GM18508 (cell line): ENCODE results near the gene CPEB4.

Experiments
- ATAC-seq: cut with Tn5 transposase; IDR thresholded peaks from one replicate; pipeline ENCODE4 v1.9.1; 2021; ENCODE audit warnings: moderate number of reproducible peaks; ENCODE audit not compliant: insufficient read depth, unreplicated experiment

Gene CPEB4

DNA sequence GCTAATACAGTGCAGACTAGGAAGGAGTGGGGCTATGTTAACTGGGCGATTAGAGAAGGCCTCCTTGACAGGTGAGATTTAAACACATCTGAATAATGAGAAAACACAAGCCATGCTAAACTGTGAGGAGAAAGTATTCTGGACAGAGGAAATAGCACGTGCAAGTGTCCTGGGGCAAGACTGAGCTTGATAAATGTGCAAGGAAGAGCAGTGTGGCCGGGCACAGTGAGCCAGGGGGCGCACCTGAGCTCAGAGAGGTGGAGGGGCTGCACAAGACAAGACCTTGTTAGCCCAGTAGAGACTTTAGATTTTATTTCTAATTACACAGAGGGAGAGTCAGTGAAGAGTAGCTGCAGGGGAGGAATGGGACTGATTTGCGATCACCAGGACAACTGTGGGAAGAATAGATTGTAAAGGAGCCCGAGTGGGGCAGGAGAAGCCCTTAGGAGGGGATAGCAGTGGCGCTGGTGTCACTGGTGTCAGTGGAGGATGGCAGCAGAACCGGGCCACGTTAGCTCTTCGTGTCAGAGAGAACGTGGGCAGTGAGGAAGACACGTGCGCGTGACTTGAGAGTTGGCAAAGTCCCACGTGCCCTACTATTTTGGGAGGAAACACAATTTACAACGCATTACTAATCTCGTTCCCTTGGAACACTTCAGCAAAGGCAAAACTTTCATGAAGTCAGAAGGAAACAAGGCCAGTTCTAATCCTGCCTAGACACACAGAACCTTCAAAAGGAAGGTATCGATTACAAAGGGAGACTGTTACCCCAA is 82.9 kb downstream of the CPEB4 start:
- no peak for ATAC-seq

DNA sequence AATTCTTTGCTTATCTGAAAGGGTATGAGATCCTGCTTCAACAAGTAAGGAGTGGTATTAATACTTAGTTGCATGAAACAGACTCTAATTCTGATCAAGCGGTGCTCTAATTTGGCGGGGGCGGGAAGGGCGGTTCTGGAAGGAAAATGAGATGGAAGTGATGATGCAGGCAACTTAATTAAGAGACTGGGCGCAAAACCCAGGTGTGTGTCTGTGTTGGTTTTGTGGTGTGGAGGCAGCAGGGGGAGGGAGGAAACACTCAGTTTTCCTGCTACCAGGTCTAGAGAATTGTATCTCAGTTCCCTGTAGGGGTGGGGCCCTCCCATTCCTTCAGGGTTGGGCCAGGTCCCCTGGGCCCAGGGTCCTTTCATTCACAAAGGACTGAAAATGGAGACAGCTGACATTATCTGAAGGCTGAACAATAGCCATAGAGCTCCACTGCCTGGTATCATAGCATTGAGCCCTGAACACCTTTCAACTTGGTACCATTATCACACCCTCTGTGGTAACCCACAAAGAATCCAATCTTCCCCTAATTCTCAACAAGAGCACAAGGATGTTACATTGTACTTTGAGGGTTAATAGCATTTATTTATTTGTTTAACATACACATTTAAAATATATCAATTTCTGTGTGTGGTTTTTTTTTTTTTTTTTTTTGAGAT is 83.7 kb downstream of the CPEB4 start:
- ATAC-seq: no peak

DNA sequence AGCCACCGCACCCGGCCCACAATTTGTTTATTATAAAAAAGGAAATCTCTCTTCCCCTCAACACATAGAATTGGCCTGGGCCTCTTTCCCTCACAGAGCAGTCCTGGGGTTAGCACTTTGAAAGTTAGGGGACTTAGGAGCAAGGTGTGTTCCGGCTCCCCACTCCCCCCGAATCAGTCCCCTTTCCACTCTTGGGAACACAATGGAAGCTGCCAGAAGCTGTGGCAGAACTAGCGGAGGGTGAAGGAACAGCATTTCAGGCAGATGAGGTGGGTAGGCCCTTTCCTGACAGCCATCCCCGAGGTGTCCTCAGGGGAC is 84.4 kb downstream of the CPEB4 start:
- ATAC-seq: no peak

DNA sequence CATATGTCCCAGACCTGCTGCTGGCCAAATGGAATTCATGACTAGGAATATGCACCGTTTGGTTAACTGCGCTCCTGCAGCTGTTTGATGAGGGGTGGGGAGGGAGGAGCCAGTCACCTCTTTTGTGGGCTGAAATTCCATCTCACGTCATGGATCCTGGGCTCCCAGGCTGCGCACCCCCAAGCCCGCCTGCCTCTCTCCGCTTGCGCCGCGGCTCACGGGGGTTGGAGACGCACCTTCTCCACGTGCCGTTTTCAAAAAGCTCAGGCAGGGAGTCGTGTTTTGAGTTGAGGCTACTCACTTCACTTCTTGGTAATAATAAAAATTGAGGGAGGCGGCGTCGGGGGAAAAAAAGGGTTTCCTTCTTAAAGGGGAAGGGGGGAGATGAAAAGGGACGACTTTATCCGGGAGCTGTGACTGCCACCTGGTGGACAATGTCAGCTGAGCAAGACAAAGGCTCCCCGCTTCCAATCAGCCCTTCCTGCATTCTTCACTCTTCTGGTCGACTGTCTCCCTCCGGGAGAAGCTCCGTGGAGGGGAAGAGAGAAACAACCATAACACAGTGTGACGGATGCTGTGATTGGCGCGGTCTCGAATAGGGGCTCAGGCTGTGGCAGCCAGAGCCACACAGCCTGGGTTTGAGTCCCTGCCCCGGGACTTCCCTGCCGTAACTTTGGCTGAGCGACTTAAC is 84.9 kb downstream of the CPEB4 start:
- no peak for ATAC-seq

DNA sequence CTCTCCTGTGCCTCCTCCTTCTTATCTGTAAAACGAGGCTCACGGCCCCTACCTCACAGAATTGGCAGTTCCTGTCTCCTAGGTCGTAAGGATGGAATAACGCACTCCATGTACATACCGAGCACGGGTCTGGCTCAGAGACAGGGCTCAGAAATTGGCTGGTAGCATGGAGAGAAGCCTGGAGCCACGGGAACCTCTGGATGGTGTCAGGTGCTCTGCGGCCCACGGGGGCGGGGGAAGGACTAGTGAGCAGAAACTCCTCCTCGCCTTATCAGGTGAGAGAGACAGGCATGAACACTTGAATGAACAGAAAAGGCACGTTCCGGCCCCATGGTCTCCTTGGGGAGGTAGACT is 85.4 kb downstream of the CPEB4 start:
- ATAC-seq: no peak

DNA sequence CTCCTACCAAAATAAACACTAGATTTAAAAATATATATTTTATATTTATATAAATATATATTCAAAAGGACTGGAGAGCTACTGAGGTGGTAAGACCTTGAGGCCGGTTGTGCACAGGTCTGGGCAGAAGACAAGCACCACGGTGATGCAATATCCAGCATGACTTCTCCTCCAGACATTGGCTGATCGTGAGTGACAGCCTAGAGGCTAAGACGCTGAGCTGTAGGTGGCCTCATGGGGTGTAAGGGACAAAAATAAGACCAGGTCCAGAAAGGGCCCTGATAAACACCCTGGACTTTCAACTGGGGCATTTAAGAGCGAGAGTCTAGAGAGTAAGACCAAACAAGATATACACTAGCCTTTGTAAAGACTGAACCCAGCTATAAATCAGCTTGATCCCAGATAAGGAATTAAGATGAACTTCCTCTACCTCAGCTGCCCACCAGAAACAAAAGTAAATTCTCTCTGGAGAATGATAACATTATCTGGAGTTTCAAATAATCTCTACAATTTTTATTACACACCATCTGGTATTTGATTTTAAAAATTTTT is 86.6 kb downstream of the CPEB4 start:
- ATAC-seq: no peak

DNA sequence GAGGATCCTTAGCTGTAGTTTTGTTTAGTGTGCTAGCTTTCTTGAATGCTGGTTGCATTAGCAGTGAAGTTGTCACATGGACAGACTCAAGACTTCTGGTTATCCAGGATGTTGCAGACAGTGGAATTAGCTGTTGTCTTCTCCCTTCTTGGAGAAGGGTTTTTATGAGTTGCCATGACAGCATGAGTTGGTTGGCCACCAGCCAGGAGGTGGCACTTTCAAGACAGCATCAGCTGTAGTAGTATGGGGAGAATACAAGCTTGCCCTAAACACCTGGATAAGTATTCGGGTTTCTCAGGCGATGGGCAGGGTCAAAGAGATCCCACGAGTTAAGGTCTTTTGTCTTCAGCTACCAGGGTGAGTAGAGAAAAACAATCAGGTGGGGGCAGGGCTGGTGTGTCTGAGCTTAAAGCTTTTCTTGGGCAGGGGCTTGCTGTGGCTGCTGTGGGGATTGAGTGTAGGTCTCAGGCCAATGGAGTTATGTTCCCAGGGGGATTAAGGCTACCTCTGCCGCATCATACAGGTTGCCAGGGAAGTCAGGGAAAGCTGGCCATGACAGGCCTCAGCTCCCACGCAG is 93.1 kb downstream of the CPEB4 start:
- ATAC-seq: no peak

DNA sequence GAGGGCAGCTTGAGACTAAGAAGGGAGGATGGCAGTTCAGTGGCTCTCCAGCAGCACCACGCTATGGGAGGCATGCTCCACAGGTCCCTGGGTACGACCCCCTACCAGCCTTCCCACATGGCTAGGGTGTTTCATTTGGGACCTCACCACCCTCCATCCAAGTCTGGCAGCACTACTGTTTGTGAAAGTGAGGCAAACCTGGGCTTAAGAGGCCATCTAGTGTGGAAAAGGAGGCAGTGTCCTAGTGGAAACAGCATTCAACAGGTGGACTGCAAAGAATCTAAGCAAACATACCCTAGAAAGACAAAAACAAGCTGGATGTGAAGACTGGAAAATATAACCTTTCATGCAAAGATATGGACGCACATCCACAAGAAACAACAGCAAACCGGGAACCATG is 96.1 kb downstream of the CPEB4 start:
- ATAC-seq: no peak

DNA sequence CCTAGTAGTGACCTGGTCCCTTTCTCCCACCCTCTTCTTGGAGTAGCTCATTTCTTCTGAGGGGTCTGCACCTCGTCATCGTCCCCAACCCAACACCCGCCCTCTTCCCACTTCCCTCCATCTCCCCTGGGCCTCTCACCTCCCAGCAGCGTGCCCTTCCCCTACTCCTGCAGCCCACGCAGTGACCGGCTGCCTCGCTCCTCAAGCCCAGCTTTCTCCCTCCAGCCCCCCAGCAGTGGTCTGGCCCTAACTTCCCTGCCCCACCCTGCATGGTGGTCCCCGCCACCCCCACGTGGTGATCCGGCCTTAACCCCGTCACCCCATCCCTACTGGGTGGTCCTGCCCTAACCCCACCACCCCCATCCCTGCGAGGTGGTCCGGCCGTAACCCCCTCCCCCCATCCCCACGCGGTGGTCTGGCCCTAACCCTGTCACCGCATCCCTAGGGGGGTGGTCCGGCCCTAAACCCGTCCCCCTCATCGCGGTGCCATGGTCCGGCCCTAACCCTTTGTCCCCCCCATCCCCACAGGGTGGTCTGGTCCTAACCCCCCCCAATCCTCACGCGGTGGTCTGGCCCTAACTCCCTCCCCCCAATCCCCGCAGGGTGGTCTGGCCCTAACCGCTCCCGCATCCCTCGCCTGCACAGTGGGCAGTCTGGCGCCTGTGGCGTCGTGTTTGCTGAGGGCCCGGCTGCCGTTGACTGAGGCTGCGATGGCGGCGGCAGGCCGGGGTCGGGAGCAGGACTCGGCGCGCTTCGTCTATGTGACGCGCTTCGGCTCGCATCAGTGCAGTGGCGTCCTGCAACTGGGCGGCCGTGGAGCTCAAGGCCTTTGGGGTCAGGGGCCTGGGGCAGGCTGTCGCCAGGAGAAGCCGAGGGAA is 100.6 kb downstream of the CPEB4 start, which contains the start of gene C5orf47:
Gene C5orf47 (plus strand): TSS at position 617 of the 878 bp plus-strand sequence. CDS start 94 bp downstream, at position 711.
- ATAC-seq: no peak

DNA sequence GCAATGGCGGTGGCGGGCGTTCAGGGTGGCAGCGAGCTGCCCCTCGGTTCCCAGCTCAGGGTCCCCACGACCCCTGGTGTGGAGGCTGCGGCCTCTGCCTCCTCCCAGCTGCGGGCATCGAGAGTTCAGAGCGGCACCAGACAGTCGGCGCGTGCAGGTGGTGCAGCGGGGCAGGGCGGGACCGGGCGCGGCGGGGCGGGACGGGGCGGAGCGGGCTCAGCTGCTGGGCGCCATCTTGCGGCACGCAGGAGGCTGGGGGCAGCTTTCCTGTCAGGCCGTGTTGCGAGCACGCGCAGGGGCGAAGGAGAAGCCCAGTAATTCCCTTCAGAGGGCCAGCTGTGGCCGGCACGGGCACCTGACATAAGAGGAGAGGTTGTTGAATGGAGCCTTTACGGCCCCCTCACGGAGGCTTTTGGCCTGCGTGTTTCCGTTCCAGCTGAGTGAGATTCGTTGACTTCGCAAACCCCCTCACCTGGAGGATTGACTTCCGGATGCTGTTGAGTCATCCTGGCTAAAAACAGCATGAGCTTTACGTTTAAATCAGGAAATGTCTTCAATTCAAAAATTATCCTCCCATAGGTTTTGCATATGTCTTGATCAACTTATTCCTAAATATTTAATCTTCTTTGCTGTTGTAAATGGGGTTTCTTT is 101.4 kb downstream of the CPEB4 start:
- no peak for ATAC-seq

DNA sequence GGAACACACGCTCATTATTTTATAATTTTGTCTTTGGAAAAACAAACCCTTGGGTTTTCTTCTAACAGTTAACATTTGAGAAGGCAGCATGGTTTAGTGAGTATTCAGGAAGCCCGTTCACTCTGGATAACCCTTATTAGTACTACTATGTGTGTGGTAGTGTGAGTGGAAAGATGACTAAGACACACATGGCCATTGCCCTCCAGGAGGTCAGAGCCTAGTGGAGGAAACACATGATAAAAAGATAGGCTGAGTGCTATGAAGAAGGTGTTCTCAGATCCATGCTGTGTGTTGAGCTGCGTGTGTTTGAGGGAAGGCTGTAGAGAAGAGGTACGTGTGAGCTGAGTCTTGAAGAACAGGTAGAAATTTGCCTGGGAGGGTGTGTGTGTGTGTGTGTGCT is 109.2 kb downstream of the CPEB4 start:
- no peak for ATAC-seq

DNA sequence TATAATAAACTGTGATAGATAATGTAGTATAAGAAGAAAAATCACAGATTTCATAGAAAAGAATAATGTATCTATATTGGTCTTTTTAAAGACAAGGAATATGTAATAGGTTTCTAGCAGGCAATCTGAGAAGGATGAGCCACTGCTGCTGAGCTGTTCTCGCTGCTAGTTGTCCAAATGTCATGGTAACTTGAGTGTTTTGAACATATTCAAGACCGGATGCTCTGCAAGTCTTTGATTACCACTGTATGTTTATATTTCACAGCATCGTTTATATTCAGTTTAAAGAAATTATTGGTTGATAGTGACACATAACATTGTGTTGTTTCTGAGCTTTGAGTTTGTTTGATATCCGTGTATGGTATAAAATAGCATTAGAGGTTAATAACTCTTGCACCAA is 110.4 kb downstream of the CPEB4 start:
- no peak for ATAC-seq

DNA sequence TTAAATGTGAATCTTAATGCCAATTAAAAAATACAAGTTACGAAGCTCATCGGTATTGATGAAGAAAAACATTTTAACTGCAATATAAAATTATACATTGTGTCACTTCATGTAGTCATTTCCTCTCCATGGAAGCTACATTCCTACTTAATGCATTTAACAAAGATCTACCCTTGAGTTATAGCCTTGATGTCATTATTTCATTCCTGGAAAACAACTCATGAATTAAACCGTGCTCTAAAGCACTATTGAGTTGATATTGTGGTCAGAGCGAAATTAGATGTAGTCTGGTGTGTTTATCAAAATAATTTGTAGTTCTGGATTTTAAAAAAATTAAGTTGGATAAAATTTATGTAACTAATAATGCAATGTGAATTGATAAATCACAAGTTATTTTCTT is 111.9 kb downstream of the CPEB4 start:
- no peak for ATAC-seq

DNA sequence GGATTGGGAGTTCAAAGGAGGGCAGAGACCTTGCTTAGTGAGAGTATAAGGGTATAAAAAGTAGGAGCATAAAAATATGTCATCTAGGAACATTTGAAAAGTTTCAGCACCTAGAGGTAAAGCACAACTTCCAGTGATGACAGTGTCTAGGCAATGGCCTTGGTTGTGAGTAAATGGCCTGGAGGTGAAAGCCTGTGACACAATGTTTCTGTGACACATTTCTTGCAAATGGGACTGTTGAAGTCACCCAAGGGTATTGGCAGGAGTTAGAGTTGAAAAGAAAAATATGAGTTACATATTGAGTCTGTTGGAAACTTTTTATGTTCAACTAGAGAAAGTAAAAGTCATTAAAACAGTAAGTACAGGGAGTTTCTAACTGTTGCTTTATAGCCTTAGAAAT is 115.6 kb downstream of the CPEB4 start:
- no peak for ATAC-seq

DNA sequence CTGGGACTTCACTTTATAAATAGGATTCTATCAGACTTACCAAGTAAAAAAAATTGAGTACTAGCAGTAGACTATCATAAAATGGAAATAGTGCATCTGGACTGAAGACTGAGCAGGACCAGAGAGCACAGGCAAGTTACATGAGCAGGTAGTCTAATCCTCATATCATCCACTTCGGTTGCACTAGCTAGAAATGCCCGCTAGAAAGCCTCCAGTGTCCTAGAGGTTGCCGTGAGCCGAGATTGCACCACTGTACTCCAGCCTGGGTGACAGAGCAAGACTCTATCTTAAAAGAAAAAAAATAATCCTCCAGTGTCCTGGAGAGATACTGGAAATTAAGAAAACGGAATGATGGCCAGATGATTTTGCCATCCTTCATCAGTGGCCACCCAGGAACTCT is 120.8 kb downstream of the CPEB4 start:
- no peak for ATAC-seq

DNA sequence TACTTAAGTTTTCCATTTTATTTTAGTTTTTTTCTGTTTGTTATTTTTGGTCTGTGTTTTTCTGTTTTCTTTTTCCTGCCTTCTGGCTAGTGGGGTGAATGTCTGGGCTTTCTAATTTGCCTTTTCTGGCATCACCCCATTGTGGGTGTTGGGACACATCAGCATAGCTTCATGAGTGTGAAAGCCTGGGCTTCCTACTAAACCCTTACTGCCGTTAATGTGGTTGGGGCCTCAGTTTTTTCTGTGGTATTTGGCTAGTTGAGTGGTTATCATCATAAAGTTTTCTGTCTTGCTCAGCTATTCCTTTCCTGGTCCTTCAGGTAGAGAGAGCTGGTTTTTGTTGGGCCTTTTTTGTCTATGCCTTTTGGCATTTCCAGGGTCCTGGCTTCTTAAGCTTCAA is 122.2 kb downstream of the CPEB4 start:
- ATAC-seq: no peak

DNA sequence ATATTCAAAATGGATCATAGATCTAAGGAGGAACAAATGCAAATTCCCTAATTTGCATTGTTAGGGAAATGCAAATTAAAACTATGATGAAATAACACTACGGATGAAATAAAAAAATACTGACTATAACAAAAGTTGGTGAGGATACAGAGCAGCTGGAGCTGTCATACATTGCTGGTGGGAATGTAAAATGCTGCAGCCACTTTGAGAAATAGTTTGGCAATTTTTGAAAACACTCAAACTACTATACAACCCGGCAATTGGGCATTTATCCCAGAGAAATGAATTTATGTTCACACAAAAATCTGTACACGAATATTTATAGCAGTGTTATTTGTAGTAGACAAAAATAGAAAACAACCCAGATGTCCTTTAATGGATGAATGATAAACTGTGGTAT is 123.3 kb downstream of the CPEB4 start:
- ATAC-seq: no peak
